Measurements from ENCODE around the gene BMPR2. TPM values are rescaled to one million over a fixed set of nuclear protein-coding genes. Genes with fewer than 3 reads are reported as not detected.

The BMPR2 gene
- total RNA-seq, 1 experiment from 2014 or later, result 28.1 TPM

- Histone ChIP-seq H3K4me1 (no peaks in the 10 kb centered on the region), H3K4me3 (ENCODE audit: low read depth, low read length) (no peak overlapping the region), H3K27me3 (replicated peaks; ENCODE audit: control insufficient read depth, insufficient read depth, low read length) (no peaks in the 10 kb centered on the region), H3K36me3 (ENCODE audit: control insufficient read depth, insufficient read depth, low read length) (no peaks in the 10 kb centered on the region), H3K9me3 (no peaks in the 10 kb centered on the region)
- Mint-ChIP-seq H3K27me3 (ENCODE audit: insufficient read depth, unreplicated experiment) (no peaks in the 10 kb centered on the region), H3K36me3 (ENCODE audit: insufficient read depth, unreplicated experiment) (no peaks in the 10 kb centered on the region), H3K9me3 (ENCODE audit: unreplicated experiment) (no peaks in the 10 kb centered on the region), H3K4me3 (ENCODE audit: unreplicated experiment) (no peak overlapping the region), H3K4me1 (ENCODE audit: low read depth, unreplicated experiment) (peaks cover 5% of the 10 kb centered on the region), H3K27ac (ENCODE audit: unreplicated experiment) (no peak overlapping the region)
- POLR2A ChIA-PET, result no interaction called here
- intact Hi-C loops (cut with micrococcal nuclease; ENCODE audit: unreplicated experiment), result no loop called here
- no peak for TF ChIP-seq CTCF (IDR thresholded peaks at IDR 0.05; ENCODE audit: insufficient read depth in 1 of 2, low read depth in 1 of 2, low read length in 1 of 2, severe bottlenecking in 1 of 2, unreplicated experiment in 1 of 2)
- CTCF ChIA-PET, result no interaction called here
- no peak for DNase-seq
- no TSS peak for BruUV-seq (replicated peaks)
Measured at GRCh38 chr2:202454536-202454935, 78.4 kb downstream of the BMPR2 start.

- no peaks in the 10 kb centered on the region for H3K36me3 Mint-ChIP-seq (ENCODE audit: insufficient read depth, unreplicated experiment)
- intact Hi-C loops (cut with micrococcal nuclease; ENCODE audit: unreplicated experiment), result no loop called here
- CTCF ChIA-PET, result no interaction called here
- no peaks in the 10 kb centered on the region for H3K9me3 ChIP-seq
- H3K27ac Mint-ChIP-seq (ENCODE audit: unreplicated experiment), result no peak overlapping the region
- POLR2A ChIA-PET, result no interaction called here
- H3K36me3 ChIP-seq (ENCODE audit: control insufficient read depth, insufficient read depth, low read length), result no peaks in the 10 kb centered on the region
- no peaks in the 10 kb centered on the region for H3K4me1 ChIP-seq
- no peaks in the 10 kb centered on the region for H3K27me3 ChIP-seq (replicated peaks; ENCODE audit: control insufficient read depth, insufficient read depth, low read length)
- H3K4me3 Mint-ChIP-seq (ENCODE audit: unreplicated experiment), result no peak overlapping the region
- TF ChIP-seq CTCF (IDR thresholded peaks at IDR 0.05; ENCODE audit: insufficient read depth in 1 of 2, low read depth in 1 of 2, low read length in 1 of 2, severe bottlenecking in 1 of 2, unreplicated experiment in 1 of 2), result no peak
- no peak overlapping the region for H3K4me3 ChIP-seq (ENCODE audit: low read depth, low read length)
- BruUV-seq (replicated peaks), result no TSS peak
- peaks cover 5% of the 10 kb centered on the region for H3K4me1 Mint-ChIP-seq (ENCODE audit: low read depth, unreplicated experiment)
- no peak for DNase-seq
- H3K27me3 Mint-ChIP-seq (ENCODE audit: insufficient read depth, unreplicated experiment), result no peaks in the 10 kb centered on the region
- no peaks in the 10 kb centered on the region for H3K9me3 Mint-ChIP-seq (ENCODE audit: unreplicated experiment)
Measured at GRCh38 chr2:202455114-202455513, 79.0 kb downstream of the BMPR2 start.

DNA sequence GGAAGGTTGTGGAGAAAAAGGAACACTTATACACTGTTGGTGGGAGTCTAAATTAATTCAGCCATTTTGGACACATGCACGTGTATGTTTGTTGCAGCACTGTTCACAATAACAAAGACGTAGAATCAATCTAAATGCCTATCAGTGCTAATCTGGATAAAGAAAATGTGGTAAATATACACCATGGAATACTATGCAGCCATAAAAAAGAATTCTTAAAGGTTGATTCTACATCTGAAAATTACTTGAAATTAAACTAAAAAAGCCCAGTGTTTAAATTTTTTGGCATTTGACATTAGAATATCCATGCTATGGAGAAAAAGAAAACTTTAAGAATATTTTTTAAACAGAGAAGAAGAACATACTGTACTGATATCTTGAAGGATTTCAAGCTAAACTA is 84.0 kb downstream of the BMPR2 start:
- Histone ChIP-seq H3K27me3 (replicated peaks; ENCODE audit: control insufficient read depth, insufficient read depth, low read length) (no peaks in the 10 kb centered on the region), H3K4me3 (ENCODE audit: low read depth, low read length) (no peak overlapping the region), H3K36me3 (ENCODE audit: control insufficient read depth, insufficient read depth, low read length) (no peaks in the 10 kb centered on the region), H3K9me3 (no peaks in the 10 kb centered on the region), H3K4me1 (no peaks in the 10 kb centered on the region)
- no peak overlapping the region for H3K4me3 Mint-ChIP-seq (ENCODE audit: unreplicated experiment)
- no peaks in the 10 kb centered on the region for H3K36me3 Mint-ChIP-seq (ENCODE audit: insufficient read depth, unreplicated experiment)
- no peak for DNase-seq
- no peaks in the 10 kb centered on the region for H3K27me3 Mint-ChIP-seq (ENCODE audit: insufficient read depth, unreplicated experiment)
- no peak overlapping the region for H3K27ac Mint-ChIP-seq (ENCODE audit: unreplicated experiment)
- no TSS peak for BruUV-seq (replicated peaks)
- POLR2A ChIA-PET, result no interaction called here
- no peak for TF ChIP-seq CTCF (IDR thresholded peaks at IDR 0.05; ENCODE audit: insufficient read depth in 1 of 2, low read depth in 1 of 2, low read length in 1 of 2, severe bottlenecking in 1 of 2, unreplicated experiment in 1 of 2)
- H3K9me3 Mint-ChIP-seq (ENCODE audit: unreplicated experiment), result no peaks in the 10 kb centered on the region
- CTCF ChIA-PET, result no interaction called here
- intact Hi-C loops (cut with micrococcal nuclease; ENCODE audit: unreplicated experiment), result no loop called here
- H3K4me1 Mint-ChIP-seq (ENCODE audit: low read depth, unreplicated experiment), result no peaks in the 10 kb centered on the region
